GM19328 (cell line): Measurements from ENCODE around the gene C12orf42.

Experiments used
- ATAC-seq: cut with Tn5 transposase; IDR thresholded peaks from one replicate; pipeline ENCODE4 v1.9.1; 2021; ENCODE audit warnings: mild to moderate bottlenecking, moderate library complexity; ENCODE audit not compliant: unreplicated experiment

C12orf42 gene

GRCh38 chr12:103350116-103350515 lies 145.7 kb downstream of the C12orf42 start:
- no peak for ATAC-seq

GRCh38 chr12:103348935-103349334 lies 146.8 kb downstream of the C12orf42 start:
- ATAC-seq = no peak

- ATAC-seq = no peak
Observed at GRCh38 chr12:103336940-103337339, 158.8 kb downstream of the C12orf42 start.

DNA sequence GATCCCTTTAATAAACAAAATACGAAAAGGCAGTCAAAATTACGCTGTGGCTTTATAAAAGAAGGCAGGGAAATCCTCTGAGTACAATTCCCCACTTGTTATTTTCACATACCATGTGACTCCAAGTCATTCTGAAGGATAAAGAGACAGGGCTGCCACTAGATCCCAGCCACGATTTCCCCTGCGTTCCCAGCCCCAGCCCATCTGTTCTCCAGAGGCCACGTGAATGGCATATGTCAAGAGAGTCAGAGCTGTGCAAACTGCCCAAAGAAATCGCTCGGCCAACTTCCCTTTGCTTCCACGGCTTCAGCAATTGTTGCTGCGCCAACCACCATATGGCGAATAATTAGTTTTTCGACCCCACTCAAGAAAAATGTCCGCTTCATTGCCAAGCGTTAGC lies 161.3 kb downstream of the C12orf42 start:
- no peak for ATAC-seq

DNA sequence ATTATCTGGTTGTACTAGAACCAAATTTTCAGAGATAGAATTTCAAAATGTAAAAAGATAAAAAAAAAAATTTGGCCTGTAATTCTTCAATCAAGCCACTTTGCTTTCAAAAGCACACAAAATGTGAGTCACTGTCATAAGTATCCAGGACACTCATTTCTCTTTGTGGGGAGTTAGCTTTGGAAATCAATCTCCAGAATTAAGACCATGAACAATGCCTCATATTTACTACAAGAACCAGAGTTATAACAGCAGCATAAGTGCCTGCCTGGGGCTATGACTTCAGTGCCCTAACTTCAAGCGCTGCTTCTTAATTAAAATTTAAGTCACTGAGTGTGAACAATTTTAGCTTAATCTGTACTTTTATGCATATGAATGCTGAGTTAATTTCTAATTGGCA lies 162.1 kb downstream of the C12orf42 start:
- ATAC-seq = no peak

GRCh38 chr12:103331643-103332042 lies 164.1 kb downstream of the C12orf42 start:
- no peak for ATAC-seq

GRCh38 chr12:103330672-103331071 lies 165.1 kb downstream of the C12orf42 start:
- ATAC-seq = no peak

GRCh38 chr12:103327676-103328075 lies 168.1 kb downstream of the C12orf42 start:
- ATAC-seq = no peak

- ATAC-seq = no peak
Observed at GRCh38 chr12:103326190-103326589, 169.6 kb downstream of the C12orf42 start.

DNA sequence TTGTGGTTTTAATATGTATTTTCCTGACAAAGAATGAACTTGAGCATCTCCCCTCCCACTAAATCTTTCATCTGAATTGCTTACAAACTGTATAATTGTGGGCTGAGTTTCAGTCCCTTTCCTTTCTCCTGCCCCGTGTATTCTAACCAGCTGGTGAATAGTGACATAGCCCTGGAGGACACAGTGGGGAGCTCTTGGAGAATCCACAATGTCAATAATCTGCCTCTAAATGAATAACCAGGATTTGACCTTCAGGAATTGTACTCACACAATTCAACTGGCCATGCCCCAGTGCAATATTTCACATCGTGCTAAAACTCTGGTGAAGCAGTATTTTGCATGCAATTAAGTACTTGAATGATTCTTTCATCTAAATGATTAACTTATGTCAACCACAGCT lies 177.2 kb downstream of the C12orf42 start:
- no peak for ATAC-seq

GRCh38 chr12:103317220-103317619 lies 178.5 kb downstream of the C12orf42 start:
- ATAC-seq = no peak

- no peak for ATAC-seq
Observed at GRCh38 chr12:103314786-103315185, 181.0 kb downstream of the C12orf42 start.

DNA sequence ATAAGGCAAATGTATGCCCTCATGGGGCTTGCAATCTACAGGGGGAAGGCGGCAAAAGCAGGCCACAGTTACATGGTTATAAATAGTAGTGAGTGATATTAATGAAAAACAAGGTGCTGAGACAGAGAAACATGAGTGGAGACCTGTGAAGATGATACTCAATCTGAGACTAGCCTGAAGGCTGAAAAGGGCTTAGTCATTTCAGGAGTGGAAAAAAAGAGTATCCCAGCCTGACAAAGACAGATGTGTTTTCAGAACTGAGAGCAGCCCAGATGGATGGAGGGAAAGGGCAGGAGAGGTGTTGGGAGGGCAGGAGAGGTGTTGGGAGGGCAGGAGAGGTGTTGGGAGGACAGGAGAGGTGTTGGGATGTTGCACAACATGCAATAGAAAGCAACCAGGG lies 181.9 kb downstream of the C12orf42 start:
- ATAC-seq = no peak

DNA sequence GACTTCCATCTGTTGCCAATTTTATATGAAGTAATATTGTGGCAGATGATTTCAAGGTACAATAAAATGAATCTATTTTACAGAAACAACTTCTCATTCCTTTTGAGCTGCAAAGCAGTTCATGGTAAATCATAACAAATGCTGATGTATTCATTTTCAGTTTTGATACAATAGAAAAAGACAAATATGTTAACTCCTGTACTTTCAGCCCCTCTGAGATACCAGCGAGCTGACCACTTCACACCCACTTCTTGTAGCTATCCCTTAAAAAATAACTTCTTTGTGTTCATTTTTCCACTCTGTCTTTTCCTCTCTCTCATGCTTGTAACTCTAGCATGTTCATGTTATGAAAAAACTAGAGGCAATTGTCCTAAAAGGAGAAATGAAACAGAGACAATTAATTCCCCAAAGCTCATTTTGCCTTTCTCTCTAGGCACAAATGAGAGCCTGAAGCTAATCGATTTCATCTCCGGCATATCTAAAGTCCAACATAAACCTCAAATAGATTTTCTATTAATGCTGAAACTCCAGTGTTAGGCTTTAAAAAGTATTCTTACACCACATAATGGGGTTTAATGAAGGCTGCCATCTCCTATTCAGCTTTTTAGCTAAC lies 182.9 kb downstream of the C12orf42 start:
- no peak for ATAC-seq

- ATAC-seq = no peak
Observed at GRCh38 chr12:103310546-103311270, 185.1 kb downstream of the C12orf42 start.

- ATAC-seq = no peak
Observed at GRCh38 chr12:103308396-103308795, 187.4 kb downstream of the C12orf42 start.

DNA sequence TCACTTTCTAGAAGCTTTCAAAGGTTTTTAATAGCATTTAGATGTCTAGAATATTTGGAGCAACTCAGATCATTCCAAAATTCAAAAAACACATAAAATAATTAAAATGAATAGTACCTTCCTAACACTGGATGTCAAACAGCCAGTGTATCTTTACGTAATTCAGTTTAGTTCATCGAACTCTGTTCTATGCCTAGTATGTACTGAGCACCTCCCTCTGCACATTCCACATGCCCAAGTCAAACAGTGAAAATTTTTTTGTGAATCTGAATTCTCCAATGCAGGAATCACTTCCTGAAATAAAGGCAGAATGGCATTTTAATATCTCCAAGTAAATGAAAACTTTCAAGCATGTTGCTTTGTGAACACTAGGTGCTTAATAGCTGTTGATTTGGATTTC lies 192.3 kb downstream of the C12orf42 start:
- no peak for ATAC-seq

DNA sequence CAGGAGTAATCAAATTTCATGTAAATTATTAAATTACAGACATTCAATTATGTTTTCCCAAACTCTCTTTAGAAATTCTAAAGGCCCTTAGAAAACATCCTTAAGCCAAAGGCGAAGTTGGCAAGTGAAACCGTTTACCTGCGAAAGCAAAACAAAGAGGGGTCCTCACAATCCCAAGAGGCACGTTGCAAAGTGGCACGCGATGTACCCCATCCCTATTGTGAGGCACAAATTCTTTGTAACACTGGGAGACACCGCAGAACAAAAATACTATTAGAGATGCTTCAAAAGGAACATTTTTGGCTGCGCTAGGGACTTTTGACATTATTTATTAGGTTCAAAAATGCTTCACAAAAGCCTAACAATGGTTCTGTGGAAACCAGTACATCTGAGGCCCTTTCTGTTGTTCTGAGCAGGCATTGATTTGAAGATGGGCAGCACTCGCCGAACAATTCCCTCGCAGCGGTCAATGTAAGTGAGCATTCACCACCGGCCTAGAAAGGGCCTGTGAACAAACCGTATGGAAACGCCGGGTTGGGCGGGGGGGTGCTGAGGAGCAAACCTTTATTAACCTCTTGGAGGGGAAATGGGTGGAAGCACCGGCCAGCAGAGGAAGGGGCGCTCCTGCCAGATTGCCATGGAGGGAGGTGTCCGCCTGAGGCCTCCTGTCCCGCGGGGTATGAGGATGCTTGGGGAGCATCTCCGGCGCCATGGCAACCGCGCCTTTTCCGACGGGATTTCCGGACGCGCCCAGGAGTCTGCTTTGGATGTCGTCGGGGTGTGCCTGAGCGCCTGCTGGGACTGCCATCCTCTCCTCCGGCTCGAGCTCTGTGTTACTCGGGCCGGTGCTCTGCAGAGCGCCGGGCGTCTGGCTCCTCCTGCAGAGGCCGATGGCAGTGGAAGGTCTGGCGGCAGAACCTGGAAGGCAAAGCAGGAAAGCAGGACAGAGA lies 193.9 kb downstream of the C12orf42 start:
- ATAC-seq = no peak

DNA sequence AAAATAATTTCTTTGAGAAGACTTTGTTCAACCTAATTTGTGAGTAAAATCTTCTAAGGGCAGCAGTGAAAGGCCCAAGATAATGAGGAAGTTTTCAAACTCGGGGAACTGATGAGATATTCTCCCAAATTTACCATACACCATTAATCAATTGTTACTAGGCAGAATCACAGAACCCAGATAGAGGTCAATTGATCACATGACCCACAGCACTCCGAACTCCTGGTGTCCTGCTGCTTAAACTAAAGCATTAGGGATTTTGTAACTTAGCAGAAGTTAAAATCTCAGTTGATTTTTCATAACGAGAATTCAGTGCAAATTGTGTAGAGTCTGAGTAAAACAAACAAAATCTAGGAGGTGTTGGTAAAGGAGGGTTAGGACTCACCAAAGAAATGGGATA lies 207.8 kb downstream of the C12orf42 start:
- no peak for ATAC-seq

DNA sequence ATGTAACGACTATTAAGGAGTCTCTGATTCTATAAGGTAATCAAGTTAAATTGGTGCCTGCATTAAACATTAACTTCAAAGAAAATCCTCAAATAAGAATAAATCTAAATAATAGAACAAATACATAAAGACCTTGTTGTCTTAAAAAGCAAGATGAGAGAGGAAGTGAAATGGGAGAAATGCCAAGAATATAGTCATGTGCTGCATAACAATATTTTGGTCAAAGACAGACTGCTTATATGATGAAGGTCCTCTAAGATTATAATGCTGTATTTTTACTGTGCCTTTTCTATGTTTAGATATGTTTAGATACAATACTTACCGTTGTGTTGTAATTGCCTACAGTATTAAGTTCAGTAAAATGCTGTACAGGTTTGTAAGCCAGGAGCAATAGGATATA lies 213.6 kb downstream of the C12orf42 start:
- no peak for ATAC-seq

DNA sequence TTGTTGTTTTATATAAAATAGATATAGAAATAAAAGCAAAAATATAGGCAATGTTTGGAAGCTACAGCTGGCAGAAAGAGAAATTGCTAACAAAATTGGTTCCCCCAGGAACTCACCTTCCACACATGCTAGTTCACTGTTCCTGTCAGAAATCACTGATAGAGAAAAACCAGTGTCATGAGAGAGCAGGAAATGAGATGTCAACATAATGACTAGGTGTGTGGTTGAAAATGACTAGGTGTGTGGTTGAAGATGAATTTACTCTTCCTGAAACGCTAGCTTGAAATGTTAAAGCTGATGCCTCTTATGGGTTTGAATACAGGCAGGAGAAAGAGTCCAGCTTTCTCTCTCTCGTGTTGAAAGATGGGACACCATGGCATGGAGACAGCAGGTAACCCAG lies 216.3 kb downstream of the C12orf42 start:
- peak; percentile 88 for ATAC-seq

DNA sequence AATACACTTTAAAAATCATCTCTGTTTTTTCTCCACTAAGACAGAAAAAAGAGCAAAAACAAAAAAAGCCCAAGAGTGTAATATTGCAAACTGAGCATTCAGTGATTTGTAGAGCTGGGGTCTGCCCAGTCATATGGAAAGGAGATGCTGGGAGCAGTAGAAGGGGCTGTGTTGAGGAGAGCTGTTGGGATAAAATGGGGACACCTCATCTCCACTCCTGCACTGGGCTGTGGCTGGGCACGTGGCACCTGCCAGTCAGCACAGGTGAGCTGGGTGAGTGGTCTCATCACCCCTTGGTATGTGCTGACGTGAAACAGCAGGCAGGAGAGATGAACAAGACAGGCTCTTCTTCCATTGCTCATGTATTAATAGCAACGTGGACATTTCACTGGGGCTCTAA lies 217.4 kb downstream of the C12orf42 start:
- no peak for ATAC-seq
